HEK293 (cell line): ENCODE results near the gene MED10.

Experiments used
- CTCF ChIA-PET: fragments of 350-600 bp; formaldehyde crosslinking; extraction: SDS; loops from one replicate; lab custom pipeline; 2021; ENCODE audit warnings: antibody characterized with exemption; lab: Yijun Ruan, JAX
- POLR2A ChIA-PET: fragments of 300-600 bp; formaldehyde crosslinking; extraction: SDS; loops from one replicate; lab custom pipeline; 2020; ENCODE audit warnings: antibody characterized with exemption, inconsistent platforms; lab: Yijun Ruan, JAX
- H3K27ac ChIP-seq: fragments of 200-500 bp; sonication (Bioruptor generic); 2 replicates; pipeline ENCODE4 v1.5.1; 2014; ENCODE audit warnings: low read depth, low read length, control low read depth, inconsistent platforms; ENCODE audit errors: extremely low read depth
- H3K36me3 ChIP-seq, 2 experiments: fragments of 200-500 bp in 1 of 2; sonication (Bioruptor generic) in 1 of 2; 1 replicate in 1 of 2; 2 replicates in 1 of 2; pipeline ENCODE4 v1.5.1; 2014 to 2017; ENCODE audit warnings: inconsistent platforms in 2 of 2, low read length in 2 of 2; ENCODE audit not compliant: control insufficient read depth in 2 of 2, insufficient read depth in 1 of 2
- H3K4me1 ChIP-seq: fragments of 200-500 bp; sonication (Bioruptor generic); 2 replicates; pipeline ENCODE4 v1.5.1; 2014; ENCODE audit warnings: mild to moderate bottlenecking, low read length, inconsistent platforms; ENCODE audit not compliant: control insufficient read depth, insufficient read depth
- H3K4me3 ChIP-seq: 2 replicates; pipeline ENCODE4 v1.5.1; 2011; ENCODE audit warnings: low read depth, mild to moderate bottlenecking, control low read depth, low read length, moderate library complexity
- H3K9me3 ChIP-seq: fragments of 200-500 bp; sonication (Bioruptor generic); 2 replicates; pipeline ENCODE4 v1.5.1; 2014; ENCODE audit warnings: low read depth, low read length, inconsistent platforms; ENCODE audit not compliant: control insufficient read depth, insufficient read depth
- MEIS1 ChIP-seq: sonication (generic); formaldehyde crosslinking; IDR thresholded peaks from 2 replicates; pipeline ENCODE4 v1.8.1; 2022; ENCODE audit warnings: missing genetic modification reagents, mild to moderate bottlenecking, borderline replicate concordance
- OSR2 ChIP-seq: fragments of 450-650 bp; formaldehyde crosslinking; IDR thresholded peaks from 2 replicates; pipeline ENCODE4 v1.5.1; 2016; ENCODE audit warnings: missing biosample characterization, missing genetic modification characterization
- SETDB1 ChIP-seq: IDR thresholded peaks from one replicate; pipeline ENCODE4 v1.6.1; 2017; ENCODE audit warnings: mild to moderate bottlenecking, low read length, moderate library complexity, mixed read lengths; ENCODE audit not compliant: insufficient read length
- ZBTB21 ChIP-seq: fragments of 450-650 bp; formaldehyde crosslinking; IDR thresholded peaks from 2 replicates; pipeline ENCODE4 v1.5.1; 2017; ENCODE audit warnings: missing biosample characterization, missing genetic modification characterization
- ZNF174 ChIP-seq: fragments of 450-650 bp; formaldehyde crosslinking; IDR thresholded peaks from 2 replicates; pipeline ENCODE4 v1.5.0; 2017; ENCODE audit warnings: missing biosample characterization, mild to moderate bottlenecking, missing genetic modification characterization
- ZNF2 ChIP-seq: fragments of 450-650 bp; formaldehyde crosslinking; IDR thresholded peaks from 2 replicates; pipeline ENCODE4 v1.5.1; 2016; ENCODE audit warnings: missing biosample characterization, missing genetic modification characterization
- ZNF202 ChIP-seq: fragments of 450-650 bp; formaldehyde crosslinking; IDR thresholded peaks from 2 replicates; pipeline ENCODE4 v1.5.1; 2016; ENCODE audit warnings: missing biosample characterization, missing genetic modification characterization, borderline replicate concordance
- ZNF248 ChIP-seq: fragments of 450-650 bp; formaldehyde crosslinking; IDR thresholded peaks from 2 replicates; pipeline ENCODE4 v1.5.1; 2017; ENCODE audit warnings: missing biosample characterization, missing genetic modification characterization
- ZNF280C ChIP-seq: fragments of 450-650 bp; formaldehyde crosslinking; IDR thresholded peaks from 2 replicates; pipeline ENCODE4 v1.5.1; 2016; ENCODE audit warnings: missing biosample characterization, missing genetic modification characterization
- ZNF311 ChIP-seq: fragments of 450-650 bp; formaldehyde crosslinking; IDR thresholded peaks from 2 replicates; pipeline ENCODE4 v1.5.1; 2017; ENCODE audit warnings: missing biosample characterization, missing genetic modification characterization, borderline replicate concordance
- ZNF404 ChIP-seq: fragments of 450-650 bp; formaldehyde crosslinking; IDR thresholded peaks from 2 replicates; pipeline ENCODE4 v1.5.1; 2017; ENCODE audit warnings: missing biosample characterization, missing genetic modification characterization
- ZNF529 ChIP-seq: fragments of 450-650 bp; formaldehyde crosslinking; IDR thresholded peaks from 2 replicates; pipeline ENCODE4 v1.5.1; 2017; ENCODE audit warnings: missing genetic modification characterization, missing biosample characterization; ENCODE audit not compliant: insufficient replicate concordance
- ZNF558 ChIP-seq: fragments of 450-650 bp; formaldehyde crosslinking; IDR thresholded peaks from 2 replicates; pipeline ENCODE4 v1.5.1; 2016; ENCODE audit warnings: missing biosample characterization, missing genetic modification characterization
- ZNF596 ChIP-seq: fragments of 450-650 bp; IDR thresholded peaks from 2 replicates; pipeline ENCODE4 v1.5.0; 2018; ENCODE audit warnings: missing biosample characterization, mild to moderate bottlenecking, missing genetic modification characterization, moderate library complexity
- ZNF692 ChIP-seq: fragments of 450-650 bp; formaldehyde crosslinking; IDR thresholded peaks from 2 replicates; pipeline ENCODE4 v1.5.1; 2016; ENCODE audit warnings: missing biosample characterization, missing genetic modification characterization
- ZNF76 ChIP-seq: fragments of 450-650 bp; formaldehyde crosslinking; IDR thresholded peaks from 2 replicates; pipeline ENCODE4; 2016; ENCODE audit warnings: low read depth, missing biosample characterization, missing genetic modification characterization, borderline replicate concordance
- ZSCAN16 ChIP-seq: fragments of 450-650 bp; formaldehyde crosslinking; IDR thresholded peaks from 2 replicates; pipeline ENCODE4 v1.5.1; 2016; ENCODE audit warnings: missing biosample characterization, missing genetic modification characterization
- ZSCAN5A ChIP-seq: fragments of 450-650 bp; formaldehyde crosslinking; IDR thresholded peaks from 2 replicates; pipeline ENCODE4 v1.5.1; 2016; ENCODE audit warnings: missing biosample characterization, missing genetic modification characterization
- ZXDB ChIP-seq: fragments of 450-650 bp; formaldehyde crosslinking; IDR thresholded peaks from 2 replicates; pipeline ENCODE4 v1.5.1; 2016; ENCODE audit warnings: missing biosample characterization, missing genetic modification characterization
- TF ChIP-seq, protein P1 (sequence below): fragments of 450-650 bp; formaldehyde crosslinking; IDR thresholded peaks from 2 replicates; pipeline ENCODE4 v1.5.1; 2016; ENCODE audit warnings: missing biosample characterization, missing genetic modification characterization
- TF ChIP-seq, protein P2 (sequence below): fragments of 450-650 bp; formaldehyde crosslinking; IDR thresholded peaks from 2 replicates; pipeline ENCODE4 v1.5.1; 2016; ENCODE audit warnings: missing biosample characterization, missing genetic modification characterization

Gene MED10

GRCh38 chr5:6417657-6418056 is 39.3 kb upstream of the MED10 start:
- Histone ChIP-seq H3K36me3 (no peaks in the 10 kb centered on the region), H3K27ac (no peak overlapping the region), H3K4me3 (no peak overlapping the region), H3K4me1 (peaks cover 11% of the 10 kb centered on the region), H3K9me3 (no peaks in the 10 kb centered on the region)
- ChIA-PET POLR2A (no interaction called here), CTCF (interaction anchor here (0.7 to 1.7 kb wide), 4 partner anchors 17 to 328 kb away, joined by 3 to 5 read pairs (median 4); no protein-coding TSS in a partner anchor)
- TF ChIP-seq ZNF202 (tag by site-specific recombination) (no peak), ZNF280C (tag by site-specific recombination) (no peak), ZNF311 (tag by site-specific recombination) (no peak), ZNF2 (tag by site-specific recombination) (no peak), ZNF596 (tag by site-specific recombination) (no peak), ZNF404 (tag by site-specific recombination) (no peak), ZNF174 (tag by site-specific recombination) (no peak)
- TF ChIP-seq, protein P1, sequence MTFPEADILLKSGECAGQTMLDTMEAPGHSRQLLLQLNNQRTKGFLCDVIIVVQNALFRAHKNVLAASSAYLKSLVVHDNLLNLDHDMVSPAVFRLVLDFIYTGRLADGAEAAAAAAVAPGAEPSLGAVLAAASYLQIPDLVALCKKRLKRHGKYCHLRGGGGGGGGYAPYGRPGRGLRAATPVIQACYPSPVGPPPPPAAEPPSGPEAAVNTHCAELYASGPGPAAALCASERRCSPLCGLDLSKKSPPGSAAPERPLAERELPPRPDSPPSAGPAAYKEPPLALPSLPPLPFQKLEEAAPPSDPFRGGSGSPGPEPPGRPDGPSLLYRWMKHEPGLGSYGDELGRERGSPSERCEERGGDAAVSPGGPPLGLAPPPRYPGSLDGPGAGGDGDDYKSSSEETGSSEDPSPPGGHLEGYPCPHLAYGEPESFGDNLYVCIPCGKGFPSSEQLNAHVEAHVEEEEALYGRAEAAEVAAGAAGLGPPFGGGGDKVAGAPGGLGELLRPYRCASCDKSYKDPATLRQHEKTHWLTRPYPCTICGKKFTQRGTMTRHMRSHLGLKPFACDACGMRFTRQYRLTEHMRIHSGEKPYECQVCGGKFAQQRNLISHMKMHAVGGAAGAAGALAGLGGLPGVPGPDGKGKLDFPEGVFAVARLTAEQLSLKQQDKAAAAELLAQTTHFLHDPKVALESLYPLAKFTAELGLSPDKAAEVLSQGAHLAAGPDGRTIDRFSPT (tag by site-specific recombination), result no peak

GRCh38 chr5:6412811-6413210 is 34.5 kb upstream of the MED10 start:
- TF ChIP-seq ZNF248 (tag by site-specific recombination) (no peak), MEIS1 (CRISPR knock-in tag) (no peak), ZXDB (tag by site-specific recombination) (no peak), OSR2 (tag by site-specific recombination) (no peak), ZSCAN5A (tag by site-specific recombination) (no peak), ZNF558 (tag by site-specific recombination) (no peak), ZNF202 (tag by site-specific recombination) (no peak), ZNF76 (tag by site-specific recombination) (no peak), ZBTB21 (tag by site-specific recombination) (no peak), ZNF692 (tag by site-specific recombination) (no peak), ZNF529 (tag by site-specific recombination) (no peak), ZSCAN16 (tag by site-specific recombination) (no peak), SETDB1 (no peak)
- TF ChIP-seq, protein P2, sequence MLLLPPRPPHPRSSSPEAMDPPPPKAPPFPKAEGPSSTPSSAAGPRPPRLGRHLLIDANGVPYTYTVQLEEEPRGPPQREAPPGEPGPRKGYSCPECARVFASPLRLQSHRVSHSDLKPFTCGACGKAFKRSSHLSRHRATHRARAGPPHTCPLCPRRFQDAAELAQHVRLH (tag by site-specific recombination), result no peak
- no peaks in the 10 kb centered on the region for H3K36me3 ChIP-seq
- CTCF ChIA-PET, result interaction anchor here (0.9 kb wide), 1 partner anchor 22 kb away, joined by 4 read pairs; no protein-coding TSS in a partner anchor
- H3K4me1 ChIP-seq, result no peaks in the 10 kb centered on the region
- POLR2A ChIA-PET, result no interaction called here
- H3K4me3 ChIP-seq, result no peak overlapping the region
- no peak overlapping the region for H3K27ac ChIP-seq
- H3K9me3 ChIP-seq, result no peaks in the 10 kb centered on the region
